NB4 (cell line): ENCODE results near the gene CRTC2.

Source experiments
- DNase-seq: peaks from one replicate; pipeline ENCODE4 v3.0.0; 2010; ENCODE audit warnings: low read depth
- H3K4me3 ChIP-seq: one replicate; pipeline ENCODE4 v1.5.1; 2011; ENCODE audit warnings: mild to moderate bottlenecking, low read depth, low read length, moderate library complexity
- MAX ChIP-seq: IDR thresholded peaks from 2 replicates; pipeline ENCODE4 v1.6.1; 2011; ENCODE audit warnings: low read depth, low read length
- MYC ChIP-seq: IDR thresholded peaks from 2 replicates; pipeline ENCODE4 v1.6.1; 2011; ENCODE audit warnings: low read depth, low read length
- POLR2A ChIP-seq: IDR thresholded peaks from 2 replicates; pipeline ENCODE4 v1.6.1; 2011; ENCODE audit warnings: mild to moderate bottlenecking; ENCODE audit not compliant: insufficient read length; ENCODE audit errors: extremely low read depth
- TF ChIP-seq, protein P1 (sequence below): IDR thresholded peaks from one replicate; pipeline ENCODE4 v1.5.1; 2012; ENCODE audit warnings: low read depth, low read length

The CRTC2 gene

DNA sequence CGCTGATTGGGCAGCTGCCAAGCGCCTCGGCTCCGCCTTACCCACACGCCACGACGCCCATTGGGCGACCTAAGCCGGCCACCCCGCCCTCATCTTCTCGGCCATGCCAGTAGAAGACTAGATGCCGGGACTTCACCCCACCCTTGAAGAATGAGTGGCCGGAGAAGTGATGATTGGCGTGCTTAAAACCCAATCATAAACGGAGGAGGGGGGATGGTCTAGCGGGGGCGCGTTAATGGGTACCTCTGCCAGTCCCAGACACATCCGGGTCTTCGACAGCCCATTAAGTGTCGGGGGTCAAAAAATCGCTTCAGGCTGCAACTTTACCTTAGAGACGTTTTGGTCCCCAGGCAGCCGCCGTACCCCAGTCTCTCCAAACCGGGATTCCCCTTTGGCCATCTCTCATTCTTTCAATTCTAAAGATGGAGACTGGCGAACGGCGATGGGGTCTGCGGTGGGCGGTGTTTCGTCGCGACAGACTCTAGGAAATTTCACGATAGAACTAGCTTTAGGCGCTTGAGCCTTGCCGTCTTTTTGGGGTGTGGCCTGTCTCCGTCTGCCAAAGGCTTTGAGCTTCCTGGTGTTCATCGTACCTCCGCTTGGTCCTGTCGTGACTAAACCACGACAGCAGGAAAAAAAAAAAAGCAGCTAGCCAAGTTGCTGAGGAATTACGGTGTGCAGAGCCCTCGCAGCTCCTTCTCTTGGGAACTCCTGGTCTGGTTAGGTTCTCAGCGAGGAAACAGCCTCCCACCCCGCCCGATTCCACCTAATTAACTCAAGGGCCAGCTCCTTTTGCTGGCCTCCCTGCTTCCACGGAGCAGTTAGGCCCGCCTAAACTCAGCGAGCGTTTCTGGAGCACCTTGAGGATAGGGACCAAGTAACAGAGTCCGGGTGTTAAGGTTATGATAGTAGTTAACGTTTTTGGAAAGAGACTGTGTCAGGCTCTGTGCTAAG, 35.2 kb downstream of the CRTC2 start, which contains the start of gene GATAD2B:
TSS of gene GATAD2B (minus strand) at position 1 of the 954 bp plus-strand sequence. CDS start 94,625 bp downstream, outside the sequence.
- TF ChIP-seq MAX (peak; percentile 32; the same call in 1 of the 2 replicates), POLR2A (peak; percentile 28), MYC (no peak)
- TF ChIP-seq, protein P1, sequence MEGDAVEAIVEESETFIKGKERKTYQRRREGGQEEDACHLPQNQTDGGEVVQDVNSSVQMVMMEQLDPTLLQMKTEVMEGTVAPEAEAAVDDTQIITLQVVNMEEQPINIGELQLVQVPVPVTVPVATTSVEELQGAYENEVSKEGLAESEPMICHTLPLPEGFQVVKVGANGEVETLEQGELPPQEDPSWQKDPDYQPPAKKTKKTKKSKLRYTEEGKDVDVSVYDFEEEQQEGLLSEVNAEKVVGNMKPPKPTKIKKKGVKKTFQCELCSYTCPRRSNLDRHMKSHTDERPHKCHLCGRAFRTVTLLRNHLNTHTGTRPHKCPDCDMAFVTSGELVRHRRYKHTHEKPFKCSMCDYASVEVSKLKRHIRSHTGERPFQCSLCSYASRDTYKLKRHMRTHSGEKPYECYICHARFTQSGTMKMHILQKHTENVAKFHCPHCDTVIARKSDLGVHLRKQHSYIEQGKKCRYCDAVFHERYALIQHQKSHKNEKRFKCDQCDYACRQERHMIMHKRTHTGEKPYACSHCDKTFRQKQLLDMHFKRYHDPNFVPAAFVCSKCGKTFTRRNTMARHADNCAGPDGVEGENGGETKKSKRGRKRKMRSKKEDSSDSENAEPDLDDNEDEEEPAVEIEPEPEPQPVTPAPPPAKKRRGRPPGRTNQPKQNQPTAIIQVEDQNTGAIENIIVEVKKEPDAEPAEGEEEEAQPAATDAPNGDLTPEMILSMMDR: no peak
- DNase-seq: peak; percentile 100
- H3K4me3 ChIP-seq: peak within 1 kb of the TSS; percentile 89

DNA sequence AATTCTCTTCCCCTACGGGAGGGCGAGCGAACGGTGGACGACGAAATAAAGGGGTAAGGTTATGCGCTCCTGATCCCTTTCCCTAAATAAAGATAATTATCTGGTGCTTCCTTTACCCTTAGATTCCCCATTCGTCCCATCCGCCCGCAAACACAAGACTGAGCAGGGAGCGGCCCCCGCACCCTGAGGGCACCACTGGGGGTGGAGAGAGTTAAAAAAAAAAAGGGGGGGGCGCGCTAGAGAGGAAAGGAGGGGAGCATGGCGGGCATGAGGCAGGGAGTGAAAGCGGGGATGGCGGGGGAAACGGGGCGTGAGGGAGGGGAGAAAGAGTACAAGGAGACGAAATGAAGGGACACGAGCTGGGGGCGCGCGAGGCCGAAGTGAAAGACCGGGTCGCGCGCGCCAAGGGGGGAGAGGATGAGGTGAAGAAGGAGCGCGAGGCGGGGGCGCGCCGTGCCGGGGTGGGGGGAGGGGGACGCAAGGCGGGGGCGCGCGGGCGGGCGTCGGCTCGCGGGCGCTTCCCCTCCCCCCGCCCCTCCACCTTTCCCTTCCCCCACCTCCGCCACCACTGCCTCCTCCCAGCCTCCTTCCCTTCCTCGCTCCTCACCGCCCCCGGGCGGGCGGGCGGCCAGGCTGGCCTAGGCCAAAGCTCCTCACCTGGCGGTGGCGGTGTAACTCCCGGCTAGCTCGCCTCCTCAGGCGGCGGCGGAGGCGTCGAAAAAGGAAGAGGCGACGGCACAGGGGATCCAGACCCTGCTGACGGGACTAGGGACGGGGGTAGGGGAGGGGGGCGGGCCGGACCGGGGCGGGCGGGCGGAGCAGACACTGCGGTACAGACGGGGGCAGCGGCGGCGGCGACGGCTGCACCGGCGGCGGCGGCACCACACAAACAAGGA, 36.1 kb downstream of the CRTC2 start:
- peak; percentile 83 for DNase-seq
- TF ChIP-seq MAX: peak; percentile 27; the same call in 1 of the 2 replicates
- TF ChIP-seq POLR2A: no peak
- TF ChIP-seq, protein P1: peak; percentile 11
- TF ChIP-seq MYC: peak; percentile 36
- peak overlapping the region; percentile 89 for H3K4me3 ChIP-seq

DNA sequence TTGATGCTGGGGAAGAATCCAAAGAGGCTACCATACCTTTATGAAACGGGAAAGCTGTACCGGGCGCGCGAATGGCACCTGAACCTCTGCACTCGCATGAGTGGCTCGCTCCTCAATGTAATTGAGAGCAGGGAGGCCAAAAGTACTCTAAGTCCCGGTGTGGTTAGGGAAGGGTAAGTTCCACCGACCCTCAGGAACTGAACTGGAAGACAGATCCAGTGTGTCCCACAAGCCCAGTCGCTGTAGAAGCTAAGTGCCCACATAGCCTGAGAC, 36.7 kb downstream of the CRTC2 start:
- no peak for DNase-seq
- H3K4me3 ChIP-seq: peak overlapping the region; percentile 89
- TF ChIP-seq MYC: no peak
- TF ChIP-seq, protein P1: no peak
- TF ChIP-seq MAX: no peak
- TF ChIP-seq POLR2A: no peak

DNA sequence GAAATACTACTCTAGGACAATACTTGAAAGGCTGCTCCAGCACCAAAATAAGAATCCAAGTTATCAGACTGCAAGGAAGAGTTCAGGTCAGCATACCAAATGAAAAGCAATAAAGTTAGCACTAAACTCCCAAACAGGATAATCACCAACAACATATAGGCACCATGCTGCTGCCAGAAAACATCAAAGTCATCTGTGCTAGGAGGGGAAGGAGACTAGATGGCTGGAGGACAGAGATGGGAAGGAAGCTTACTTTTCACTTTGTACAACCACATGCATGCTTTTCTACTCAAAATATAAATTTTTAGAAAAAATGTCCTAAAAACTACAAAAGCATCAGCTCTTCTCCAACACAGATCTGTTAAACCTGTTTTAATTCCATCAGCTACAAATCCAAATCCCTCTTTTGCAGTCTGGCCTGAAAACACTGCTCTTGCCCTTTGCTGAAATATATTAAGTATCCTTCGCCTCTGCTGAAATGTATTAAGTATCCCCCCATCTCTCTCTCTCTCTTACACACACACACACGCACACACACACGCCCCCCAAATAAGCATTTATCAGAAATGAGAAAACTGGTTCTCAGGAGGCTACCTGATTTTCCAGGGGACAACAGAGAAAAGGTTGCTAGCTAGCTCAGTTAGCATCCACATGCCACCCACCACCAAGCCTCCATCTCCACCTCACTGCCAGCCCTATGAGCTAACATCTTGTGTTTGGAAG, 37.2 kb downstream of the CRTC2 start:
- DNase-seq: no peak
- H3K4me3 ChIP-seq: peak overlapping the region; percentile 89
- TF ChIP-seq POLR2A (no peak), MYC (no peak), MAX (no peak)
- TF ChIP-seq, protein P1: no peak
